ENCODE measurements around the gene ANKRD42.

GRCh38 chr11:83293457-83293774, 99.9 kb downstream of the ANKRD42 start:
- TF ChIP-seq POLR2AphosphoS5 (IDR thresholded peaks at IDR 0.05) (no peak), CTCF (IDR thresholded peaks at IDR 0.05) (no peak), EP300 (IDR thresholded peaks at IDR 0.05) (no peak), POLR2A (IDR thresholded peaks at IDR 0.05; ENCODE audit: low read depth) (no peak)

All from esophagus muscularis mucosa (tissue), 4 donors.